ENCODE results near the gene UNC119. TPM values are rescaled to one million over a fixed set of nuclear protein-coding genes. Genes with fewer than 3 reads are reported as not detected.
"Not testable (repeated sequence)": the region's sequence is repeated elsewhere in the genome, so short reads cannot be mapped to it uniquely, and the experiment has no call there.

Gene UNC119
- polyA plus RNA-seq, 1 donor from 2014 or later, result 218 TPM

DNA sequence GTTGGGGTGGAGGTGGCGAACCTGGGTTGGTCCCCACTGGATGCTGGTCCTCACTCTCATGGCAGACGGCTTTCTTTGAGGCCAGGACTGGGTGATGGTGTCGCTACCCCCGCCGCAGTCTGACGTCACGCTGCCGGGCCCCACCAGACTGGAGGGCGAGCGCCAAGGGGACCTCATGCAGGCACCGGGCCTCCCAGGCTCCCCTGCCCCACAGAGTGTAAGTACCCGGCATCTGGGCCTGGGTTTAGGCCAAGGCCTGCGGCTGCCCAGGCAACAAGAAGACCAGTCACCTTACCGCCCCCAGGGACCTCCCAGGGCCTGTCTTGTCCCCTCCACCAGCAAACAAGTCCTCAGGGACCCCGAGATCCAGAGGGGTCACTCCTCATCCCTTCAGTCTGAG lies 28.5 kb downstream of the UNC119 start:
- H4K20me1 ChIP-seq (ENCODE audit: insufficient read depth), result no peaks in the 10 kb centered on the region
- H3K4me3 ChIP-seq (ENCODE audit: low read length), result no peak overlapping the region
- TF ChIP-seq EZH2 (IDR thresholded peaks at IDR 0.05; ENCODE audit: borderline replicate concordance, insufficient read depth, low read length, poor library complexity, severe bottlenecking) (no peak), RAD21 (conservative IDR thresholded peaks at IDR 0.05) (no peak), MXI1 (conservative IDR thresholded peaks at IDR 0.05; ENCODE audit: poor library complexity, severe bottlenecking) (no peak), EP300 (conservative IDR thresholded peaks at IDR 0.05; ENCODE audit: poor library complexity, severe bottlenecking) (no peak), SMC3 (conservative IDR thresholded peaks at IDR 0.05; ENCODE audit: poor library complexity) (no peak), POLR2AphosphoS5 (IDR thresholded peaks at IDR 0.05) (no peak), TAF1 (IDR thresholded peaks at IDR 0.05; ENCODE audit: low read depth) (no peak)
- TF ChIP-seq, protein P1, sequence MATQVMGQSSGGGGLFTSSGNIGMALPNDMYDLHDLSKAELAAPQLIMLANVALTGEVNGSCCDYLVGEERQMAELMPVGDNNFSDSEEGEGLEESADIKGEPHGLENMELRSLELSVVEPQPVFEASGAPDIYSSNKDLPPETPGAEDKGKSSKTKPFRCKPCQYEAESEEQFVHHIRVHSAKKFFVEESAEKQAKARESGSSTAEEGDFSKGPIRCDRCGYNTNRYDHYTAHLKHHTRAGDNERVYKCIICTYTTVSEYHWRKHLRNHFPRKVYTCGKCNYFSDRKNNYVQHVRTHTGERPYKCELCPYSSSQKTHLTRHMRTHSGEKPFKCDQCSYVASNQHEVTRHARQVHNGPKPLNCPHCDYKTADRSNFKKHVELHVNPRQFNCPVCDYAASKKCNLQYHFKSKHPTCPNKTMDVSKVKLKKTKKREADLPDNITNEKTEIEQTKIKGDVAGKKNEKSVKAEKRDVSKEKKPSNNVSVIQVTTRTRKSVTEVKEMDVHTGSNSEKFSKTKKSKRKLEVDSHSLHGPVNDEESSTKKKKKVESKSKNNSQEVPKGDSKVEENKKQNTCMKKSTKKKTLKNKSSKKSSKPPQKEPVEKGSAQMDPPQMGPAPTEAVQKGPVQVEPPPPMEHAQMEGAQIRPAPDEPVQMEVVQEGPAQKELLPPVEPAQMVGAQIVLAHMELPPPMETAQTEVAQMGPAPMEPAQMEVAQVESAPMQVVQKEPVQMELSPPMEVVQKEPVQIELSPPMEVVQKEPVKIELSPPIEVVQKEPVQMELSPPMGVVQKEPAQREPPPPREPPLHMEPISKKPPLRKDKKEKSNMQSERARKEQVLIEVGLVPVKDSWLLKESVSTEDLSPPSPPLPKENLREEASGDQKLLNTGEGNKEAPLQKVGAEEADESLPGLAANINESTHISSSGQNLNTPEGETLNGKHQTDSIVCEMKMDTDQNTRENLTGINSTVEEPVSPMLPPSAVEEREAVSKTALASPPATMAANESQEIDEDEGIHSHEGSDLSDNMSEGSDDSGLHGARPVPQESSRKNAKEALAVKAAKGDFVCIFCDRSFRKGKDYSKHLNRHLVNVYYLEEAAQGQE (IDR thresholded peaks at IDR 0.05; ENCODE audit: borderline replicate concordance), result no peak
- TF ChIP-seq, protein P2, sequence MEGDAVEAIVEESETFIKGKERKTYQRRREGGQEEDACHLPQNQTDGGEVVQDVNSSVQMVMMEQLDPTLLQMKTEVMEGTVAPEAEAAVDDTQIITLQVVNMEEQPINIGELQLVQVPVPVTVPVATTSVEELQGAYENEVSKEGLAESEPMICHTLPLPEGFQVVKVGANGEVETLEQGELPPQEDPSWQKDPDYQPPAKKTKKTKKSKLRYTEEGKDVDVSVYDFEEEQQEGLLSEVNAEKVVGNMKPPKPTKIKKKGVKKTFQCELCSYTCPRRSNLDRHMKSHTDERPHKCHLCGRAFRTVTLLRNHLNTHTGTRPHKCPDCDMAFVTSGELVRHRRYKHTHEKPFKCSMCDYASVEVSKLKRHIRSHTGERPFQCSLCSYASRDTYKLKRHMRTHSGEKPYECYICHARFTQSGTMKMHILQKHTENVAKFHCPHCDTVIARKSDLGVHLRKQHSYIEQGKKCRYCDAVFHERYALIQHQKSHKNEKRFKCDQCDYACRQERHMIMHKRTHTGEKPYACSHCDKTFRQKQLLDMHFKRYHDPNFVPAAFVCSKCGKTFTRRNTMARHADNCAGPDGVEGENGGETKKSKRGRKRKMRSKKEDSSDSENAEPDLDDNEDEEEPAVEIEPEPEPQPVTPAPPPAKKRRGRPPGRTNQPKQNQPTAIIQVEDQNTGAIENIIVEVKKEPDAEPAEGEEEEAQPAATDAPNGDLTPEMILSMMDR (IDR thresholded peaks at IDR 0.05; ENCODE audit: poor library complexity, severe bottlenecking), result no peak
- H3F3A ChIP-seq (ENCODE audit: insufficient read depth, low read length, poor library complexity, severe bottlenecking), result no peaks in the 10 kb centered on the region
- no peak overlapping the region for H2AFZ ChIP-seq (ENCODE audit: low read depth, low read length)
- no peaks in the 10 kb centered on the region for H3K27me3 ChIP-seq (ENCODE audit: insufficient read depth, low read depth, low read length)
- H3K4me2 ChIP-seq (ENCODE audit: low read length), result no peak overlapping the region
- no peak overlapping the region for H3K27ac ChIP-seq (ENCODE audit: low read length)
- no peaks in the 10 kb centered on the region for H3K36me3 ChIP-seq (ENCODE audit: insufficient read depth, low read length)
- no peaks in the 10 kb centered on the region for H3K9me2 ChIP-seq (ENCODE audit: insufficient read depth, low read length)
- H3K79me2 ChIP-seq (replicated peaks; ENCODE audit: insufficient read depth, low read length), result no peaks in the 10 kb centered on the region
- H3K9ac ChIP-seq (ENCODE audit: low read length), result no peak overlapping the region
- H3K9me3 ChIP-seq (ENCODE audit: low read length), result no peaks in the 10 kb centered on the region

DNA sequence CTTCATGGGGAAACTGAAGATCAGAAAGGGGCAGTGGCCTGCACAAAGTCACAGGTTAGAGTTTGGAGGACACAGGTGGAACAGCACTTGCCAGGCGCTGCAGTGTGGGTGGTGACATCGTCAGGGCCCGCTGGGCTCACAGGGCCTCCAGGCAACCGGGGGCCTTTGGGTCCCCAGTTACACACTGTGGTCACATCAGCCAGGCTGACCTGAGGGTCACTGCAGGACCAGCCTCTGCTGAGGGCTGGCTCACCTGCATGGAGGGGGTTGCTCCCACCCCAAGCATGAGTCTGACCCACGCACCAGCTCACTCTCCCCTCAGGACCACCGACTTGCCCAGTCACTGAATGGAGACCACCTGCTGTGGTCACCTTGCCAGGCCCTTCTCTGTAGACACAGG lies 29.2 kb downstream of the UNC119 start:
- H3K27me3 ChIP-seq (ENCODE audit: insufficient read depth, low read depth, low read length), result no peaks in the 10 kb centered on the region
- no peak overlapping the region for H2AFZ ChIP-seq (ENCODE audit: low read depth, low read length)
- H3K9me2 ChIP-seq (ENCODE audit: insufficient read depth, low read length), result no peaks in the 10 kb centered on the region
- TF ChIP-seq RAD21 (conservative IDR thresholded peaks at IDR 0.05) (no peak), SMC3 (conservative IDR thresholded peaks at IDR 0.05; ENCODE audit: poor library complexity) (no peak), EZH2 (IDR thresholded peaks at IDR 0.05; ENCODE audit: borderline replicate concordance, insufficient read depth, low read length, poor library complexity, severe bottlenecking) (no peak), MXI1 (conservative IDR thresholded peaks at IDR 0.05; ENCODE audit: poor library complexity, severe bottlenecking) (no peak), EP300 (conservative IDR thresholded peaks at IDR 0.05; ENCODE audit: poor library complexity, severe bottlenecking) (no peak), TAF1 (IDR thresholded peaks at IDR 0.05; ENCODE audit: low read depth) (no peak), POLR2AphosphoS5 (IDR thresholded peaks at IDR 0.05) (no peak)
- TF ChIP-seq, protein P1 (IDR thresholded peaks at IDR 0.05; ENCODE audit: borderline replicate concordance), result no peak
- TF ChIP-seq, protein P2 (IDR thresholded peaks at IDR 0.05; ENCODE audit: poor library complexity, severe bottlenecking), result no peak
- no peaks in the 10 kb centered on the region for H3K36me3 ChIP-seq (ENCODE audit: insufficient read depth, low read length)
- no peak overlapping the region for H3K4me2 ChIP-seq (ENCODE audit: low read length)
- H3K9ac ChIP-seq (ENCODE audit: low read length), result no peak overlapping the region
- H4K20me1 ChIP-seq (ENCODE audit: insufficient read depth), result no peaks in the 10 kb centered on the region
- H3K9me3 ChIP-seq (ENCODE audit: low read length), result no peaks in the 10 kb centered on the region
- no peaks in the 10 kb centered on the region for H3F3A ChIP-seq (ENCODE audit: insufficient read depth, low read length, poor library complexity, severe bottlenecking)
- H3K79me2 ChIP-seq (replicated peaks; ENCODE audit: insufficient read depth, low read length), result no peaks in the 10 kb centered on the region
- H3K27ac ChIP-seq (ENCODE audit: low read length), result no peak overlapping the region
- H3K4me3 ChIP-seq (ENCODE audit: low read length), result no peak overlapping the region

DNA sequence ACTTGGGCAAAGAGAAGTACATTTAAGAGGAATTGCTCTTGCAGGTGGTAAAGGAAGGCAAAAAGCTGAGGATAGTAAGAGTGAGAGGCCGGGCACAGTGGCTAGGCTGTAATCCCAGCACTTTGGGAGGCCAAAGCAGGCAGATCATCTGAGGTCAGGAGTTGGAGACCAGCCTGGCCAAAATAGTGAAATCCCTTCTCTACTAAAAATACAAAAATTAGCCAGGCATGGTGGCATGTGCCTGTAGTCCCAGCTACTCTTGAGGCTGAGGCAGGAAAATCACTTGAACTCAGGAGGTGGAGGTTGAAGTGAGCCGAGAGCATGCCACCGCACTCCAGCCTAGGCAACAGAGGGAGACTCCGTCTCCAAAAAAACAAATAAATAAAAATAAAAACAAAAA lies 30.1 kb downstream of the UNC119 start:
- H3K4me2 ChIP-seq (ENCODE audit: low read length); H3K27ac ChIP-seq (ENCODE audit: low read length); H3K79me2 ChIP-seq (replicated peaks; ENCODE audit: insufficient read depth, low read length); H3K27me3 ChIP-seq (ENCODE audit: insufficient read depth, low read depth, low read length); H3F3A ChIP-seq (ENCODE audit: insufficient read depth, low read length, poor library complexity, severe bottlenecking); H3K36me3 ChIP-seq (ENCODE audit: insufficient read depth, low read length); H2AFZ ChIP-seq (ENCODE audit: low read depth, low read length); H4K20me1 ChIP-seq (ENCODE audit: insufficient read depth); H3K9ac ChIP-seq (ENCODE audit: low read length); H3K9me3 ChIP-seq (ENCODE audit: low read length); H3K4me3 ChIP-seq (ENCODE audit: low read length); H3K9me2 ChIP-seq (ENCODE audit: insufficient read depth, low read length): not testable (repeated sequence)

Measured in neural cell (in vitro differentiated cells).